Breast epithelium (tissue), 3 donors: Measurements from ENCODE around the gene SMIM27.

Source experiments
- POLR2A ChIP-seq: fragments of 450-650 bp; IDR thresholded peaks from one replicate; pipeline ENCODE4 v1.6.1; 2016; ENCODE audit warnings: antibody characterized with exemption, mild to moderate bottlenecking, moderate library complexity
- TF ChIP-seq, protein P1 (sequence below), 3 donors: fragments of 450-650 bp; IDR thresholded peaks; one replicate each; pipeline ENCODE4 v1.5.1; 2016 to 2017; ENCODE audit warnings: antibody characterized with exemption in 3 of 3, mild to moderate bottlenecking in 3 of 3, moderate library complexity in 3 of 3

DNA sequence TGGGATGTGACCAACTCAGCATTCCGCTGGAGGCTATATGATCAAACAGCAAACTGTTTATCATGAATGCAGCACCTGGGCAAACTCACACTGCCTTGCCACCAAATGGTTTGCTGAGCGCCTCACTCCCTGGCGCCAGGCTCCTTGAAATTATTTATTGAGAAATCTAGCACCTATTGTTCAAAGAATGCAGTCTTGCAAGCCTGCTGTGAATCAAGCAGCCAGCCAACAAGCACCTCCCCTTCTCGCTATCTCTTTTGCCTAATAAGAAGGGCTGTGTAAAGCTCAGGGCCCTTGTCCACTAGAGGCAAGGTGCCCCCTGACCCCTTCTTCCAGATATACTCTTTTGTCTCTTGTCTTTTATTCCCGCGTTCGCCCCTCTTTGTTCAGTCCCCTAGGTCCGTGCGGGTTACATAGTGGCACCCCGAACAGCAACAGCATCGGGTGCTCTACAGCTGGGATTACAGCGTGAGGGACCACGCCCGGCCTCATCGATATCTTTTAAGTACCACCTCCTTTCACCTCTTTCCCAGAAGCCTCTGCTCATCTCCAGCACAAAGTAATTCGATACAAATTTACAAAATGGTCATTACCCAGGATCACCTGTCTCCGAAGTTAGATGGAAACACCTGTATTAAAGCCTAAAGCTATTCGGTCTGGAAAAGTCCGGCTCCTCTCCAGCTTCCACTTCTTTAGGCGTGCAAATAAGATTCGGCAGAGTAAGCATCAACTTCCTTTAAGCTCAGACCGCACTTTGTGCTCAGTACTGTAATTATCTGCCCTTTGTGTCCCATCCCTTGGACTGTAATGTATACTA, 27.0 kb upstream of the SMIM27 start:
- TF ChIP-seq, protein P1, sequence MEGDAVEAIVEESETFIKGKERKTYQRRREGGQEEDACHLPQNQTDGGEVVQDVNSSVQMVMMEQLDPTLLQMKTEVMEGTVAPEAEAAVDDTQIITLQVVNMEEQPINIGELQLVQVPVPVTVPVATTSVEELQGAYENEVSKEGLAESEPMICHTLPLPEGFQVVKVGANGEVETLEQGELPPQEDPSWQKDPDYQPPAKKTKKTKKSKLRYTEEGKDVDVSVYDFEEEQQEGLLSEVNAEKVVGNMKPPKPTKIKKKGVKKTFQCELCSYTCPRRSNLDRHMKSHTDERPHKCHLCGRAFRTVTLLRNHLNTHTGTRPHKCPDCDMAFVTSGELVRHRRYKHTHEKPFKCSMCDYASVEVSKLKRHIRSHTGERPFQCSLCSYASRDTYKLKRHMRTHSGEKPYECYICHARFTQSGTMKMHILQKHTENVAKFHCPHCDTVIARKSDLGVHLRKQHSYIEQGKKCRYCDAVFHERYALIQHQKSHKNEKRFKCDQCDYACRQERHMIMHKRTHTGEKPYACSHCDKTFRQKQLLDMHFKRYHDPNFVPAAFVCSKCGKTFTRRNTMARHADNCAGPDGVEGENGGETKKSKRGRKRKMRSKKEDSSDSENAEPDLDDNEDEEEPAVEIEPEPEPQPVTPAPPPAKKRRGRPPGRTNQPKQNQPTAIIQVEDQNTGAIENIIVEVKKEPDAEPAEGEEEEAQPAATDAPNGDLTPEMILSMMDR (IDR thresholded peaks at IDR 0.05) = no peak
- no peak for TF ChIP-seq POLR2A
